NCI-H2227 (cell line): ENCODE measurements around the gene KLHL28.
A peak's percentile ranks its signal among the peaks of the same experiment; 100 is the strongest.
"Not testable (repeated sequence)": the region's sequence is repeated elsewhere in the genome, so short reads cannot be mapped to it uniquely, and the experiment has no call there.

ENCODE experiments used
- DNase-seq: peaks from one replicate; lab custom pipeline; 2025; ENCODE audit not compliant: unreplicated experiment; lab: John Stamatoyannopoulos, UW

Gene KLHL28

GRCh38 chr14:44897041-44897844, 64.5 kb downstream of the KLHL28 start:
- DNase-seq, result peak; percentile 96

- DNase-seq, result no peak
These were observed 65.3 kb downstream of the KLHL28 start for GRCh38 chr14:44896275-44897040.

GRCh38 chr14:44895716-44896115, 66.0 kb downstream of the KLHL28 start:
- DNase-seq, result no peak

GRCh38 chr14:44893535-44893934, 68.2 kb downstream of the KLHL28 start:
- no peak for DNase-seq

- DNase-seq, result not testable (repeated sequence)
These were observed 69.9 kb downstream of the KLHL28 start for GRCh38 chr14:44891726-44892372.

GRCh38 chr14:44889595-44890471, 71.9 kb downstream of the KLHL28 start:
- DNase-seq, result no peak

- DNase-seq, result no peak
These were observed 74.2 kb downstream of the KLHL28 start for GRCh38 chr14:44887596-44887955.

- no peak for DNase-seq
These were observed 74.7 kb downstream of the KLHL28 start for GRCh38 chr14:44886860-44887595.

- DNase-seq, result no peak
These were observed 81.0 kb downstream of the KLHL28 start for GRCh38 chr14:44880791-44881190.
